ENCODE measurements around the gene TWIST1.

Gene TWIST1

GRCh38 chr7:19099194-19099593 is 18.2 kb downstream of the TWIST1 start:
- TF ChIP-seq, protein P1, sequence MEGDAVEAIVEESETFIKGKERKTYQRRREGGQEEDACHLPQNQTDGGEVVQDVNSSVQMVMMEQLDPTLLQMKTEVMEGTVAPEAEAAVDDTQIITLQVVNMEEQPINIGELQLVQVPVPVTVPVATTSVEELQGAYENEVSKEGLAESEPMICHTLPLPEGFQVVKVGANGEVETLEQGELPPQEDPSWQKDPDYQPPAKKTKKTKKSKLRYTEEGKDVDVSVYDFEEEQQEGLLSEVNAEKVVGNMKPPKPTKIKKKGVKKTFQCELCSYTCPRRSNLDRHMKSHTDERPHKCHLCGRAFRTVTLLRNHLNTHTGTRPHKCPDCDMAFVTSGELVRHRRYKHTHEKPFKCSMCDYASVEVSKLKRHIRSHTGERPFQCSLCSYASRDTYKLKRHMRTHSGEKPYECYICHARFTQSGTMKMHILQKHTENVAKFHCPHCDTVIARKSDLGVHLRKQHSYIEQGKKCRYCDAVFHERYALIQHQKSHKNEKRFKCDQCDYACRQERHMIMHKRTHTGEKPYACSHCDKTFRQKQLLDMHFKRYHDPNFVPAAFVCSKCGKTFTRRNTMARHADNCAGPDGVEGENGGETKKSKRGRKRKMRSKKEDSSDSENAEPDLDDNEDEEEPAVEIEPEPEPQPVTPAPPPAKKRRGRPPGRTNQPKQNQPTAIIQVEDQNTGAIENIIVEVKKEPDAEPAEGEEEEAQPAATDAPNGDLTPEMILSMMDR (IDR thresholded peaks at IDR 0.05; ENCODE audit: borderline replicate concordance, control extremely low read depth, extremely low read depth, insufficient read depth, missing control alignments): no peak
- no peak for DNase-seq (ENCODE audit: low spot score)
- in situ Hi-C loops (cut with MboI; ENCODE audit: low sequenced_read_pairs, unreplicated experiment): no loop called here

- DNase-seq (ENCODE audit: low spot score): no peak
- in situ Hi-C loops (cut with MboI; ENCODE audit: low sequenced_read_pairs, unreplicated experiment): no loop called here
- TF ChIP-seq, protein P1 (IDR thresholded peaks at IDR 0.05; ENCODE audit: borderline replicate concordance, control extremely low read depth, extremely low read depth, insufficient read depth, missing control alignments): no peak
Observed at GRCh38 chr7:19098510-19098909, 18.9 kb downstream of the TWIST1 start.

DNA sequence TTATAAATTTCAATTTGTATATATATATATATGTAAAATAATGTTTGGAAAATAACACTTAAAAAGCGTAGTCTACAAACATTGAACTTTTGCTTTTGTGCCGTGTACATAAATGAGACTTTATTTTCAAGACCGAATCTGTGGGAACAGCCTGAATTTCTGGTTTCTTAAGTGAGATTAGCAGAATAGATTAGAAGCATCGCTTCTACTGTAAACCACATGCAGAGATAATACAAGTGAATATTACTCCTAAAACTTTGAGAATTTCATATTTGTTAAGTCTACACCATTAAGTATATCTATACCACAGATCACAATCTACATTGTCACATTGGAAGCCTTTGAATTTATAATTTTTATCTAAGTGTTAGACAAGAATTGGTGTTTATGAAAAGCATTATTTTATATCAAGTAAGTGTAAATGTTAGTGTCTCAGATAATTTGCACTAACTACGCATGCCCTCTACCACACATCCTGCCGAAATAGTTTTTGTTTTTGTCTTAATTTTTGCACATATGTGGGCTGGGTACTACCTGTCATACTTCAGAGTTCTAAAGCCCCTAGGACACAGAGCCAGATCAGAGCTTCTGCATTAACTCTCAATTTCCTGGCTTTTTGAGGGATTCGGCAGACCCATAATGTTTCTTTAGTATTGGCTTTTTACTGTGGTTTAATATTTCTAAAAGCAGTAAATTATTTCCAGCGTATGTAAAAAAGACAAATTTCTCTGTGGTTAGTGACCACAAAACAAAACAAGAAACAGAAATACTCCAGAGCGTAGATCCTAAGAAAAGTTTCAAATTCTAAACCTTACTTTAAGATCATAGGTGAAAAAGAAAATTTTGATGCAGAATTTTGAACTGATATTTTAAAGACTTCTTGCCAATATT is 20.0 kb downstream of the TWIST1 start:
- TF ChIP-seq, protein P1 (IDR thresholded peaks at IDR 0.05; ENCODE audit: borderline replicate concordance, control extremely low read depth, extremely low read depth, insufficient read depth, missing control alignments): no peak
- in situ Hi-C loops (cut with MboI; ENCODE audit: low sequenced_read_pairs, unreplicated experiment): no loop called here
- DNase-seq (ENCODE audit: low spot score): no peak

GRCh38 chr7:19095353-19095860 is 22.0 kb downstream of the TWIST1 start:
- in situ Hi-C loops (cut with MboI; ENCODE audit: low sequenced_read_pairs, unreplicated experiment): no loop called here
- no peak for DNase-seq (ENCODE audit: low spot score)
- TF ChIP-seq, protein P1 (IDR thresholded peaks at IDR 0.05; ENCODE audit: borderline replicate concordance, control extremely low read depth, extremely low read depth, insufficient read depth, missing control alignments): no peak

DNA sequence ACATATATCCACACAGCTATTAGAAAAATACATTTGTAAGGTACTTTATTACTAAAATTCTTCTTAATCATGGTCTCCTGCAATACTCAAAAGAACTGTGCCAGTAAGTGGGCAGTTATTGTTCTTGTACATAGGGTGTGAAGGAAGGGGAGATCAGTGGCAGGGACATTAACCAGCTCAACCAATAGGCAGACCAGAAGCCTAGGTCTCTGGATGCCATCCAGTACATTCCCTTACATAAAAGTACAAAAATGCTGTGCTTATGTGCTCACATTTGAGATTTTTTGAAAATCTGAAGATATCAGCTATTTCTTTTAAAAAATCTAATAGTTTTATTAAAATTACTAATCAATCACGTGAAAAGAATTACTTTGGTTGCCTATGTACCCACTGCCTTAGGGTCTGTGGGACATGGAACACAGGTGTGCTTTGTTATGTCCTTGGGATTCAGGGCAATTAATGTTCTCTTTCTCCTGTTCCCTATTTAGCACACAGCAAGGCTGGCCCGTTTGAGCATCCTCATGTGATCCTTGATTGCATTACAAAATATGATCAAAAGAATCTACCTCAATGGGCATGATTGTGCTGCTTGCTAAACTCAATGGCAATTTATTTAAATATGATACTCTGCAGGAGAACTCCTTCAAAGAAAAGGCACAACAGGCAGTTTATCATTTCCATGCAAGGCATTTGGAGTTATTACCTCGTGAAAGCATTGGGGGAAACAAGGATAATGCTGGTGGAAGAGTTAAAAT is 22.7 kb downstream of the TWIST1 start:
- in situ Hi-C loops (cut with MboI; ENCODE audit: low sequenced_read_pairs, unreplicated experiment): no loop called here
- TF ChIP-seq, protein P1 (IDR thresholded peaks at IDR 0.05; ENCODE audit: borderline replicate concordance, control extremely low read depth, extremely low read depth, insufficient read depth, missing control alignments): no peak
- DNase-seq (ENCODE audit: low spot score): no peak

DNA sequence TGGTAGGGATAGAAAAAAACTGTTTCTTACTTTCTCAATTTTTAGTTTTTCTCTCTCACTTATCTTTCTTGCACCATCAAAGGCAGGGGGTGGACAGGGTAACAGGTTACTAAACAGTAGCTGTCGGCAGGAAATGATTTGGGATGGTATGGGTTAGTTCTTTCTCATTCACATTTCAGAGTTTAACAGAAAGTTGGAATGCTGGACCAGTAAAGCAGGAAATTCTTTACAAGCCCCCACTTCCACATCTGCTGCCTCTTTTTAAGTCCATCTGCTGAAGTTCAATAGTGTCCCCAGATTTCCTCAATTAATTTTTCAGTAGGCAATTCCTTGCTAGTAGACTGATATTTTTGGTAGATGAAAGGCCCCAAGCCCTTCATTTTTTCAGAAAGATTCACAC is 23.3 kb downstream of the TWIST1 start:
- TF ChIP-seq, protein P1 (IDR thresholded peaks at IDR 0.05; ENCODE audit: borderline replicate concordance, control extremely low read depth, extremely low read depth, insufficient read depth, missing control alignments): no peak
- in situ Hi-C loops (cut with MboI; ENCODE audit: low sequenced_read_pairs, unreplicated experiment): no loop called here
- no peak for DNase-seq (ENCODE audit: low spot score)

Data from GM13976 (cell line).